Measurements from ENCODE around the gene MLLT1.

DNA sequence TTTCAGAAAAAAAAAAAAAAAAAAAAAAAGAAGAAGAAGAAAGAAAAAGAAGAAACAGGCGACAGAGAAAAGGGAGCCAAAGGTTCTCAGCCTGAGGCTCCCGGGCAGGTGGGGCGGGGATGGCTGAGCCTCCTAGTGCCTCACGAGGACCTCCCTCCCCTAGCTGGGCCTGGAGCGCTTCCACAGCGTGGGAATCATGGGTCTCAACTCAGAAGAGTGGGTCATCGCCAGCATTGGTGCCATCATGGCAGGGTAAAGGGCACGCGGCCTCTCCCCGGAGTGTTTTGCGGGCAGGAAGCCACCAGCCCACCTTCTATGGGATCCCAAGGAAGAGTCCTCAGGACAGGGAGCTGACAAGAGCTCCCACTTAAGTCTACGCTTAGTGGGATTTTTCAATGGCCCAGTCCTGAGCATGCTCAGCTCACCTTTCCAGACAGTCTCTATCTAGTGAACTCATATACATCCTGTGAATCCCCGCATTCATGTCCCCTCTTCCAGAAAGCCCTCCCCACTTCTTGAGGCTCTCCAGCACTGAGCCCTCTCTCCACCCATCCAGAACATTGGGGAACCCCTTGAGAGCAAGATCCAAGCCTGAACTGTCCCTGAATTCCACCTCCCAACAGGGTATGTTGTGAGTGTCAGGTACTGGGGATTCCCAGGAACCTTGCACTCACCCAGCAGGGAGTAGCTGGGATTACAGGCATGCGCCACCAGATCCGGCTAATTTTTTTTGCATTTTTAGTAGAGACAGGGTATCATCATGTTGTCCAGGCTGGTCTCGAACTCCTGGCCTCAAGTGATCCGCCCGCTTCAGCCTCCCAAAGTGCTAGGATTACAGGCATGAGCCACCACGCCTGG lies 74.7 kb downstream of the MLLT1 start:
- TF ChIP-seq, protein P1, sequence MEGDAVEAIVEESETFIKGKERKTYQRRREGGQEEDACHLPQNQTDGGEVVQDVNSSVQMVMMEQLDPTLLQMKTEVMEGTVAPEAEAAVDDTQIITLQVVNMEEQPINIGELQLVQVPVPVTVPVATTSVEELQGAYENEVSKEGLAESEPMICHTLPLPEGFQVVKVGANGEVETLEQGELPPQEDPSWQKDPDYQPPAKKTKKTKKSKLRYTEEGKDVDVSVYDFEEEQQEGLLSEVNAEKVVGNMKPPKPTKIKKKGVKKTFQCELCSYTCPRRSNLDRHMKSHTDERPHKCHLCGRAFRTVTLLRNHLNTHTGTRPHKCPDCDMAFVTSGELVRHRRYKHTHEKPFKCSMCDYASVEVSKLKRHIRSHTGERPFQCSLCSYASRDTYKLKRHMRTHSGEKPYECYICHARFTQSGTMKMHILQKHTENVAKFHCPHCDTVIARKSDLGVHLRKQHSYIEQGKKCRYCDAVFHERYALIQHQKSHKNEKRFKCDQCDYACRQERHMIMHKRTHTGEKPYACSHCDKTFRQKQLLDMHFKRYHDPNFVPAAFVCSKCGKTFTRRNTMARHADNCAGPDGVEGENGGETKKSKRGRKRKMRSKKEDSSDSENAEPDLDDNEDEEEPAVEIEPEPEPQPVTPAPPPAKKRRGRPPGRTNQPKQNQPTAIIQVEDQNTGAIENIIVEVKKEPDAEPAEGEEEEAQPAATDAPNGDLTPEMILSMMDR (conservative IDR thresholded peaks at IDR 0.05 in 1 of 2, IDR thresholded peaks at IDR 0.05 in 1 of 2; ENCODE audit: extremely low read depth in 1 of 2, insufficient read depth in 1 of 2, low read depth in 1 of 2, low read length in 2 of 2) = no peak
- no peak for TF ChIP-seq EZH2 (IDR thresholded peaks at IDR 0.05; ENCODE audit: borderline replicate concordance, low read length)

Measured in mammary epithelial cell (primary cell).